Omental fat pad (tissue), 4 donors: Measurements from ENCODE around the gene MYH10. TPM values are rescaled to one million over a fixed set of nuclear protein-coding genes. Genes with fewer than 3 reads are reported as not detected.

Source experiments
- ATAC-seq: fragments of 150-250 bp; one replicate; pipeline ENCODE4 v1.9.1; 2016; ENCODE audit warnings: mild to moderate bottlenecking, moderate library complexity; ENCODE audit not compliant: low FRiP score
- DNase-seq: peaks from one replicate; pipeline ENCODE4 v3.0.0-alpha.2; 2019; ENCODE audit warnings: low spot score
- total RNA-seq, 4 donors: library from RNA; depleted of rRNA; stranded (reverse); fragments of >200 nt; gene quantifications; one replicate each; pipeline ENCODE4 v1.1.0, GENCODE V29; 2016
- TF ChIP-seq, protein P1 (sequence below), 3 donors: fragments of 450-650 bp; IDR thresholded peaks; one replicate each; pipeline ENCODE4 v1.5.1; 2016 to 2017; ENCODE audit warnings: antibody characterized with exemption in 3 of 3, mild to moderate bottlenecking in 3 of 3, moderate library complexity in 2 of 3

Gene MYH10
- total RNA-seq, 4 donors from 2014 or later = 41.1 to 99.3 (median 51.8) TPM

DNA sequence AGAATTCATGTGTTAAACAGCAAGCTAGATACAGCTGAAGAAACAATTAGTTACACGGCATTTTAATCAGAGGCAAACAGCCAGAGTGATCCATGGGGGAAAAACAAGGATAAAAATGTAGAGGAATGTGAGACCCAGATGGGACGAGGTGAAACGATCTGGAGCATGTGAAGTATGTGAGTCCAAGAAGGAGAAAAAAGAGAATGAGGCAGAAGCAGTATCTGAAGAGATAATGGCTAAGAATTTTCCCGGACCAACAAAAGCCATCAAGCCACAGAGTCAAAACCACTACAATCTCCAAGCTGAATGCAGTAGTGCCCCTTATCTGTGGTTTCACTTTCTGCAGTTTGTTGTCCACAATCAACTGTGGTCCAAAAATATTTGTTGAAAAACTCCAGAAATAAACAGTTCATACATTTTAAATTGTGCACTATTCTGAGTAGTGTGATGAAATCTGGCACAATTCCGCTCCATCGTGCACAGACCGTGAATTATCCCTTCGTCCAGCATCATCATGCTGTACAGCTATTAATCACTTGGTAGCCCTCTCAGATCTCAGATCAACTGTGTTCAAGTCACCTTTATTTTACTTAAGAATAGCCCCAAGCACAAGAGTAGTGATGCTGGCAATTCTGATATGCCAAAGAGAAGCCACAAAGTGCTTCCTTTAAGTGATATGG is 18.8 kb downstream of the MYH10 start:
- no peak for ATAC-seq
- DNase-seq = no peak
- TF ChIP-seq, protein P1, sequence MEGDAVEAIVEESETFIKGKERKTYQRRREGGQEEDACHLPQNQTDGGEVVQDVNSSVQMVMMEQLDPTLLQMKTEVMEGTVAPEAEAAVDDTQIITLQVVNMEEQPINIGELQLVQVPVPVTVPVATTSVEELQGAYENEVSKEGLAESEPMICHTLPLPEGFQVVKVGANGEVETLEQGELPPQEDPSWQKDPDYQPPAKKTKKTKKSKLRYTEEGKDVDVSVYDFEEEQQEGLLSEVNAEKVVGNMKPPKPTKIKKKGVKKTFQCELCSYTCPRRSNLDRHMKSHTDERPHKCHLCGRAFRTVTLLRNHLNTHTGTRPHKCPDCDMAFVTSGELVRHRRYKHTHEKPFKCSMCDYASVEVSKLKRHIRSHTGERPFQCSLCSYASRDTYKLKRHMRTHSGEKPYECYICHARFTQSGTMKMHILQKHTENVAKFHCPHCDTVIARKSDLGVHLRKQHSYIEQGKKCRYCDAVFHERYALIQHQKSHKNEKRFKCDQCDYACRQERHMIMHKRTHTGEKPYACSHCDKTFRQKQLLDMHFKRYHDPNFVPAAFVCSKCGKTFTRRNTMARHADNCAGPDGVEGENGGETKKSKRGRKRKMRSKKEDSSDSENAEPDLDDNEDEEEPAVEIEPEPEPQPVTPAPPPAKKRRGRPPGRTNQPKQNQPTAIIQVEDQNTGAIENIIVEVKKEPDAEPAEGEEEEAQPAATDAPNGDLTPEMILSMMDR (IDR thresholded peaks at IDR 0.05) = no peak

DNA sequence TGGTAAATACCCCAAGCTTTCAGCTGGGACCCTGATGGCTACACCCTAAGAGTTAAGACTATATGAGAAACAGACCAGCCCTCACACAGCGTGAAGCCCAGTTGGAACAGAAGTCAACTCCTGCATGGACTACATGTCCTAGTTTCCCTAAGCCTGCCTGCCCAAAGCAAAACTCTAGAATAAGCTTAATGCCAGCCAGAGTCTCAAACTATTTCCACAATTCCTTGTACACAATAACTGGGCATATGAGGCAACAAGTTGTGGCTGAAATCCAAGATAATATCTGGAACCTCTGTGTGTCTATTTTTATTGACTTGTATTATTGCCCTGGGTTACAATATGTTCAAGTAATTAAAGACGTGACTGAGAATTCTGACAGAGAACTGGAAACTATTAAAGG is 19.4 kb downstream of the MYH10 start:
- DNase-seq = no peak
- TF ChIP-seq, protein P1 (IDR thresholded peaks at IDR 0.05) = no peak
- ATAC-seq = no peak

DNA sequence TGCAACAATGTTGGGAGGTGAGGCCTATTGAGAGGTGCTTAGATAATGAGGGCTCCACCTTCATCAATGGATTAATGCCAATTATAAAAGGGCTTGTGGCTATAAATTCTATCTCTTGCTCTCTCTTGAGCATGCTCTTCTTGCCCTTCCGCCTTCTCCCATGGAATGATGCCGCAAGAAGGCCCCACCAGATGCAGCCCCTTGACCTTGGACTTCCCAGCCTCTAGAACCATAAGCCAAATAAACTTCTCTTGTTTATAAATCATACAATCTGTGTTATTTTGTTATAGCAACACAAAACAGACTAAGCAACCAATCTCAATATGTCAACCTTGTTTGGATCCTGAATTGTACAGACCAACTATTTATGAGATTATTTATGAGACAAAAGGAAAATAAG is 20.0 kb downstream of the MYH10 start:
- no peak for ATAC-seq
- DNase-seq = no peak
- TF ChIP-seq, protein P1 (IDR thresholded peaks at IDR 0.05) = no peak

- TF ChIP-seq, protein P1 (IDR thresholded peaks at IDR 0.05) = no peak
- no peak for DNase-seq
- no peak for ATAC-seq
These were observed 20.6 kb downstream of the MYH10 start for GRCh38 chr17:8609910-8610309.

DNA sequence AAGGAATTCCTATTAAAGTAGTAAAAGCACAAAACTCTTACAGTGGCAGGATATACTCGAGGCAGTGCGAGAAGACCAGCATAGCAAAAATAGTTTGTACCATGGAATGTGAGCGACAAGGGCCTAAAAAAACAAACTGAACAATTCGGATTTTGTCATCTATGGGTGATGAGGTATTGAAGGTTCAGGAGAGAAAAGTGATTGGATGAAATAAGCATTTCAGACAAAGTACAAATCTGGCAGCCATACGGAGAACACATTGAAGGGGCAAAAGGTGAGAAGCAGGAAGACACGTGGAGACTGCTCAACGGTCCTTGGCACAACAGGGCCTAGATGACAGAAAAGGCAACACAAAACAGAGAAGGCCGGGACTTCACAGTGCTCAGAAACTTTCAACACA is 22.5 kb downstream of the MYH10 start:
- TF ChIP-seq, protein P1 (IDR thresholded peaks at IDR 0.05) = no peak
- DNase-seq = no peak
- ATAC-seq = no peak

- ATAC-seq = no peak
- TF ChIP-seq, protein P1 (IDR thresholded peaks at IDR 0.05) = no peak
These were observed 24.1 kb downstream of the MYH10 start for GRCh38 chr17:8606401-8606800.

DNA sequence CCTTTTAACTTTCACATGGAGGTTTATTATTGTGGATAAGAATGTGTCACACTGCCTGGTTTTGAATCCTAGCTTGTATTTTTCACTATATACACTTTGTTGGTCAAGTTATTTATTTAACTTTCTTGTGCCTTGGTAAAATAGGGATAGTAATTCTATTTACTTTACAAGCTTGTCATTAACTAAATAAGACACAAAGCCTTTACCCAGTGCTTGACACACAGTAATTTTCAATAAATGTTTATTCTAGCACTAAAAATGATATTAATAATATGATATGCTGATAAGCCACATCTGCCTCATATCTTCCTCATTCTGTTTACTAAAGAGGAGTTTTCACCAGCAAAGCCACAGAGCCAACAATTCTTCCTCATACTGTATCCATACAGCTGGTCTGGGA is 27.8 kb downstream of the MYH10 start:
- ATAC-seq = no peak
- TF ChIP-seq, protein P1 (IDR thresholded peaks at IDR 0.05) = no peak
- DNase-seq = no peak

More at GRCh38 chr17:8606401-8606800, 24.1 kb downstream of the MYH10 start:
- no peak for DNase-seq
